Body of pancreas (tissue), 4 donors: ENCODE data around the gene CYP21A2. TPM values are rescaled to one million over a fixed set of nuclear protein-coding genes. Genes with fewer than 3 reads are reported as not detected.
"Not testable (repeated sequence)": the region's sequence is repeated elsewhere in the genome, so short reads cannot be mapped to it uniquely, and the experiment has no call there.

ENCODE experiments used
- ATAC-seq: fragments of 150-250 bp; one replicate; pipeline ENCODE4 v1.9.1; 2016
- DNase-seq, 4 donors: peaks; one replicate each; pipeline ENCODE4 v3.0.0-alpha.2; 2019
- H3K27ac ChIP-seq, 4 donors: fragments of 200-600 bp; sonication (generic); 1 replicate in 3 of 4; 2 replicates in 1 of 4; pipeline versions ENCODE4 v1.5.1 to v1.6.1; 2016 to 2019; ENCODE audit warnings: mild to moderate bottlenecking in 1 of 4, mixed read lengths in 1 of 4, moderate library complexity in 1 of 4
- H3K27me3 ChIP-seq, 2 donors: fragments of 200-600 bp; sonication (generic); one replicate each; pipeline ENCODE4 v1.6.0; 2016; ENCODE audit warnings: mild to moderate bottlenecking in 1 of 2
- H3K36me3 ChIP-seq, 2 donors: fragments of 200-600 bp; sonication (generic); replicated peaks in 1 of 2; 2 replicates each; pipeline ENCODE4 v1.5.1; 2016; ENCODE audit warnings: low read depth in 2 of 2; ENCODE audit not compliant: insufficient read depth in 1 of 2
- H3K4me1 ChIP-seq: fragments of 200-600 bp; sonication (generic); one replicate; pipeline ENCODE4 v1.6.0; 2016
- H3K4me3 ChIP-seq, 2 donors: fragments of 200-600 bp; sonication (generic); 1 replicate in 1 of 2; 2 replicates in 1 of 2; pipeline ENCODE4 v1.5.1; 2016 to 2019
- H3K9me3 ChIP-seq, 3 donors: fragments of 200-600 bp; sonication (generic); 1 replicate in 2 of 3; 2 replicates in 1 of 3; pipeline ENCODE4 v1.5.1; 2016
- WGBS, 2 donors: methylation state at CpG; one replicate each; pipeline ENCODE4 v1.1.5; 2017; 5-methylcytosine and 5-hydroxymethylcytosine counted together
- intact Hi-C: fragments of 100-400 bp; cut with DNase I; formaldehyde crosslinking; loops from one replicate; pipeline ENCODE4 v1.15.1; 2023
- total RNA-seq, 2 donors: library from RNA; depleted of rRNA; stranded (reverse); fragments of >200 nt; gene quantifications; one replicate each; pipeline ENCODE4 v1.1.0, GENCODE V29; 2016

The CYP21A2 gene
- total RNA-seq, 2 donors from 2014 or later, result 0.52 TPM; not detected in 1

DNA sequence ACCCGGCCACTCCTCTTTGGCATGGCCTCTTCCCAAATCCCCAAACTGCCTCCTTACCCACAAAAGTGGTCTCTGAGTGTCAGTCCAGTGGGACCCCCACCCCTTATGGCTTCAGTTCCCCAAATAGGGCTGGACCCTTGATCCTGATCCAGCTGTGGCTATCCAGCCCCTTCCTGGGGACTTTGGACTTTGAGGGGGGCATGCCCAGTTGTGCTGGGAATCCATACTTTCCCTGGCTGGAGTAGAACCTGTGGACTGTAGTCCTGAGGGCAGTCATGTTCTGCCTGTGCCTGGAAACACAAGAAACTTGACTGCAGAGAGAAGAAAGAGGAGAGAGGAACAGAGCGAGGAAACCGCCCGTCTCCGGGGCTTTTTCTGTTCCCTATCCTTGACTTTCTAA lies 1.1 kb upstream of the CYP21A2 start:
- ATAC-seq, H3K27me3 ChIP-seq, intact Hi-C loops, H3K4me3 ChIP-seq, H3K4me1 ChIP-seq, H3K27ac ChIP-seq, H3K9me3 ChIP-seq, DNase-seq, H3K36me3 ChIP-seq: not testable (repeated sequence)
- WGBS, 2 donors, result 61 to 78% methylated on average over 4 to 5 of the region's 5 CpGs

DNA sequence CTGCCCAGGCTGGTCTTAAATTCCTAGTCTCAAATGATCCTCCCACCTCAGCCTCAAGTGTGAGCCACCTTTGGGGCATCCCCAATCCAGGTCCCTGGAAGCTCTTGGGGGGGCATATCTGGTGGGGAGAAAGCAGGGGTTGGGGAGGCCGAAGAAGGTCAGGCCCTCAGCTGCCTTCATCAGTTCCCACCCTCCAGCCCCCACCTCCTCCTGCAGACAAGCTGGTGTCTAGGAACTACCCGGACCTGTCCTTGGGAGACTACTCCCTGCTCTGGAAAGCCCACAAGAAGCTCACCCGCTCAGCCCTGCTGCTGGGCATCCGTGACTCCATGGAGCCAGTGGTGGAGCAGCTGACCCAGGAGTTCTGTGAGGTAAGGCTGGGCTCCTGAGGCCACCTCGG lies 663 bp downstream of the CYP21A2 start:
- H3K4me3 ChIP-seq, H3K9me3 ChIP-seq, H3K4me1 ChIP-seq, ATAC-seq, H3K36me3 ChIP-seq, H3K27me3 ChIP-seq, DNase-seq, H3K27ac ChIP-seq, intact Hi-C loops: not testable (repeated sequence)
- 50 to 58% methylated on average over 2 of the region's 5 CpGs for WGBS, 2 donors

DNA sequence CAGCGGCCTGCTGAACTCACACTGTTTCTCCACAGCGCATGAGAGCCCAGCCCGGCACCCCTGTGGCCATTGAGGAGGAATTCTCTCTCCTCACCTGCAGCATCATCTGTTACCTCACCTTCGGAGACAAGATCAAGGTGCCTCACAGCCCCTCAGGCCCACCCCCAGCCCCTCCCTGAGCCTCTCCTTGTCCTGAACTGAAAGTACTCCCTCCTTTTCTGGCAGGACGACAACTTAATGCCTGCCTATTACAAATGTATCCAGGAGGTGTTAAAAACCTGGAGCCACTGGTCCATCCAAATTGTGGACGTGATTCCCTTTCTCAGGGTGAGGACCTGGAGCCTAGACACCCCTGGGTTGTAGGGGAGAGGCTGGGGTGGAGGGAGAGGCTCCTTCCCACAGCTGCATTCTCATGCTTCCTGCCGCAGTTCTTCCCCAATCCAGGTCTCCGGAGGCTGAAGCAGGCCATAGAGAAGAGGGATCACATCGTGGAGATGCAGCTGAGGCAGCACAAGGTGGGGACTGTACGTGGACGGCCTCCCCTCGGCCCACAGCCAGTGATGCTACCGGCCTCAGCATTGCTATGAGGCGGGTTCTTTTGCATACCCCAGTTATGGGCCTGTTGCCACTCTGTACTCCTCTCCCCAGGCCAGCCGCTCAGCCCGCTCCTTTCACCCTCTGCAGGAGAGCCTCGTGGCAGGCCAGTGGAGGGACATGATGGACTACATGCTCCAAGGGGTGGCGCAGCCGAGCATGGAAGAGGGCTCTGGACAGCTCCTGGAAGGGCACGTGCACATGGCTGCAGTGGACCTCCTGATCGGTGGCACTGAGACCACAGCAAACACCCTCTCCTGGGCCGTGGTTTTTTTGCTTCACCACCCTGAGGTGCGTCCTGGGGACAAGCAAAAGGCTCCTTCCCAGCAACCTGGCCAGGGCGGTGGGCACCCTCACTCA lies 1.4 kb downstream of the CYP21A2 start:
- H3K27me3 ChIP-seq, ATAC-seq, H3K27ac ChIP-seq, H3K4me3 ChIP-seq, H3K9me3 ChIP-seq, intact Hi-C loops, H3K4me1 ChIP-seq, DNase-seq, H3K36me3 ChIP-seq: not testable (repeated sequence)
- 43 to 60% methylated on average over 16 to 21 of the region's 24 CpGs for WGBS, 2 donors

- H3K27me3 ChIP-seq, H3K9me3 ChIP-seq, H3K4me3 ChIP-seq, DNase-seq, ATAC-seq, H3K36me3 ChIP-seq, H3K27ac ChIP-seq, H3K4me1 ChIP-seq, intact Hi-C loops: not testable (repeated sequence)
- 65% methylated on average over 5 of the region's 43 CpGs; no CpG with 5 or more reads in 1 of the 2 donors for WGBS, 2 donors
Observed at GRCh38 chr6:32040299-32041049, 2.3 kb downstream of the CYP21A2 start.

DNA sequence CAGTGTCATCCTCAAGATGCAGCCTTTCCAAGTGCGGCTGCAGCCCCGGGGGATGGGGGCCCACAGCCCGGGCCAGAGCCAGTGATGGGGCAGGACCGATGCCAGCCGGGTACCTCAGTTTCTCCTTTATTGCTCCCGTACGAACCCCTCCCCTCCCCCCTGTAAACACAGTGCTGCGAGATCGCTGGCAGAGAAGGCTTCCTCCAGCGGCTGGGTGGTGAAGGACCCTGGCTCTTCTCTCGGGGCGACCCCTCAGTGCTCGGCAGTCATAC lies 2.8 kb downstream of the CYP21A2 start:
- H3K27ac ChIP-seq, ATAC-seq, H3K4me1 ChIP-seq, H3K36me3 ChIP-seq, DNase-seq, H3K9me3 ChIP-seq, H3K27me3 ChIP-seq, H3K4me3 ChIP-seq, intact Hi-C loops: not testable (repeated sequence)
- WGBS, 2 donors, result 60% methylated on average over 1 of the region's 13 CpGs; no CpG with 5 or more reads in 1 of the 2 donors

DNA sequence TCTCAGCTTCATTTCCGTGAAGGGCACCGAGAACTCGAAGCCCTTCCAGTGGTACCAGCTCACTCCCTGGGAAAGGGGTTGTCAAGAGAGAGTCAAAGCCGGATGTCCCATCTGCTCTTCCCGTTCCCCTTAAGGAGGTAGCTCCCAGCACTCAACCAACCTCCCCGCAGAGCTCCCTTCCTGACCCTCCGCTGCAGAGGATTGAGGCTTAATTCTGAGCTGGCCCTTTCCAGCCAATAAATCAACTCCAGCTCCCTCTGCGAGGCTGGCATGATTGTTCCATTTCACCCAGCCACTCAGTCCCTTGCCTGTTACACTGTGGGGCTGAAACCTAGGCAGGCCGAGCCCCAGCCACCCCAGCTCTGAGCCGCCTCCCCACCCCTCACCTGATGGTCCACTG lies 3.2 kb downstream of the CYP21A2 start:
- WGBS, 2 donors, result 33 to 85% methylated on average over 1 to 3 of the region's 10 CpGs
- H3K27me3 ChIP-seq, H3K27ac ChIP-seq, H3K9me3 ChIP-seq, H3K4me3 ChIP-seq, H3K36me3 ChIP-seq, ATAC-seq, DNase-seq, intact Hi-C loops, H3K4me1 ChIP-seq: not testable (repeated sequence)

GRCh38 chr6:32042276-32042675 lies 4.1 kb downstream of the CYP21A2 start:
- intact Hi-C loops, DNase-seq, H3K4me3 ChIP-seq, H3K27me3 ChIP-seq, H3K36me3 ChIP-seq, H3K9me3 ChIP-seq, ATAC-seq, H3K27ac ChIP-seq, H3K4me1 ChIP-seq: not testable (repeated sequence)
- 88% methylated on average over 6 of the region's 15 CpGs; no CpG with 5 or more reads in 1 of the 2 donors for WGBS, 2 donors

GRCh38 chr6:32043589-32044380 lies 5.6 kb downstream of the CYP21A2 start:
- H3K9me3 ChIP-seq, H3K27ac ChIP-seq, H3K36me3 ChIP-seq, H3K4me3 ChIP-seq, intact Hi-C loops, ATAC-seq, H3K27me3 ChIP-seq, DNase-seq: not testable (repeated sequence)
- H3K4me1 ChIP-seq, result peaks cover 11% of the 10 kb centered on the region
- WGBS, 2 donors, result 68 to 74% methylated on average over 10 of the region's 31 CpGs

- ATAC-seq, H3K4me3 ChIP-seq, H3K27ac ChIP-seq, intact Hi-C loops, H3K27me3 ChIP-seq, H3K36me3 ChIP-seq, DNase-seq, H3K9me3 ChIP-seq: not testable (repeated sequence)
- WGBS, 2 donors, result 70 to 80% methylated on average over 2 to 10 of the region's 18 CpGs
- peaks cover 11% of the 10 kb centered on the region for H3K4me1 ChIP-seq
Observed at GRCh38 chr6:32044916-32045315, 6.7 kb downstream of the CYP21A2 start.
